HG03558 (cell line): ENCODE results near the gene TCF4.

Experiments used
- ATAC-seq: cut with Tn5 transposase; IDR thresholded peaks from one replicate; pipeline ENCODE4 v1.9.1; 2021; ENCODE audit warnings: moderate number of reproducible peaks; ENCODE audit not compliant: unreplicated experiment; ENCODE audit errors: extremely low read depth

Gene TCF4

GRCh38 chr18:55338978-55339650 is 248.9 kb downstream of the TCF4 start:
- ATAC-seq: no peak

- ATAC-seq: no peak
Measured at GRCh38 chr18:55337908-55338521, 250.0 kb downstream of the TCF4 start.

DNA sequence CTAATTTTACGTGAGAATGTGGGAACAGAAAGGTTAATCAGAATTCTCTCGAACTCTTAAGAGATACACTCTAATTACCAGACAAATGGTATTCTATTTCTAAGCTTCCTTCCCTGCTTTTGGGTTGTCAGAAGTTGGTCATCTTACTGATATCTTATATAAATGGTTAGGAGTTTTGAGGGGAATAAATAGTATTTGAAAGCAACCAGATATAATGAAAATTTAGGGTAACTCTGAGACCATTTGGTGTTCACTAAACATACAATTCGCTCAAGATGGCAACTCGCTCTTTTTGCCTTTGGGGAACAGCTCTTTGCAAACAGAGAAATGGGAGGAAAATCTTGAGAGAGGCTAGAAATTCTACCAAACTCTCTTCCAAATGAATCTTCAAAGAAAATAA is 250.9 kb downstream of the TCF4 start:
- no peak for ATAC-seq

- no peak for ATAC-seq
Measured at GRCh38 chr18:55336438-55337100, 251.4 kb downstream of the TCF4 start.

DNA sequence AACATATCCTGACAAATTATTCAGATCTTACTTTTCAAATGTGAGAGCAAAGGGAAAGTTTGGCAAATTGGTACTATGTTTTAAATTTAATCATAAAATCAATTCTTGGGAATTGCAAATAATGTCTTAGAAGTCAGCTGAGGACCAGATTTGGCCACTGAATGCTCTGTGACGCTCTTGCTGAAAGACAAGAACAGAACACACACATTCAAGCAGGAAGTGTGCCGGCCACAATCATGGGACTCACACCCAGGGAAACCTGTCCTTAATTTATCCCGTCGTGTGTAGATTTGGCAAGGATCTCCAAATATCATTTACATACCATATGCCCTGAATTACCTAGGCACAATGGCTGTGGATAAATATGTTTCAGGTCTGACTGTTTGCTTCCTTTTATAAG is 253.1 kb downstream of the TCF4 start:
- no peak for ATAC-seq

GRCh38 chr18:55331301-55331700 is 256.7 kb downstream of the TCF4 start:
- no peak for ATAC-seq

DNA sequence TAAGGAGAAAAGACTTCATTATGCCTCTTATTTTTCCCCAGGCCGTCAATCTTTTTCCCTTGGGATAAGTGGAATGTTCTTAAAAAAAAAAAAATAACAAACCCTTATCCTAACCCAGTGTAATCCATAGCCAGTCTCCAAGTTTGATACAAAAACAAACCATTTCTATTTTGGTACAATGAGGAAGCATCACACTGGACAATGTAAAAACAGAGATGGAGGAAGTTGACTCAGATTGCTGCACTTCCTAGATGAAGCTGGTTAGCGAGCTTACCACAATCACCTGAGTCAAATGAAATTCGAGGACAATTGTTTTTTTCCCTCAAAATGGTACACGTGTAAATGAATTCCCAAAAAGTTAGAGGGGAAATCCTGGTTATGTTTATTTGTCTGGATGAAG is 259.7 kb downstream of the TCF4 start:
- no peak for ATAC-seq

DNA sequence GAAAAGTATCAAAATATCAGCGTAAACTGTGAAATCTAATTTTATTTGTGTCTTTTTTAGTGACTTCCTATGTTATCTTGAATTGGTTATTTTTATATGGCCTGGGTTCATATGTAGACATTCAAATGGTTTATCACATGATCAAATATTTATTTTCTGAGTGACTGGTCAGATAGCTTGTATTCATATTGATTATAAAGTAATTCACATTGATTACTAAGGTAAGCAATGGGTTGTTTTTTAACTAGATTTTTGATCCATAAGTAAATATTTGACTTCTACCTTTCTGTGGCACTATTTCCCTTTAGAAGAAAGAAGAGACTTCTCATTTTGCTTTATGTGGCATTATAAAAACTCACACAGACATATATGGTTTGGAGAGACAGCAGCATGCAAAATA is 260.5 kb downstream of the TCF4 start:
- no peak for ATAC-seq

GRCh38 chr18:55326134-55326533 is 261.9 kb downstream of the TCF4 start:
- ATAC-seq: no peak

DNA sequence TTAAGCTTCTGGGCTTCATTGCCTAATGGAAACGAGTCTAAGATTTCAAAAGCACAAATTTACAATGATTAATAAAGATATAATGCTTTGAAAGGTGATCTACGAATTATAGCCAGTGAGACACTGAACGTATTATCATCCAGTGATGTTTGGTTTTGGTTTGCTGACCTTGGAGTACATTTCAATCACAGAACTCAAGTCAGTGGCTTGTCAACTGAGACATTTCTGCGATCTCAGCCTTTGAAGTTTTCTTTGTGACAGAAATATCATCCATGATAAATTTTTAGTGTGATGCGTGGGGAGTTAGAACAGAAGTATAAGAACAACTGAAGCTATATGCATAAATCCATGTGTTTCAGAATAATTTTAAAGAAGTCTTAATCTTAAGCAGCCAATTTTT is 263.8 kb downstream of the TCF4 start:
- no peak for ATAC-seq

GRCh38 chr18:55323051-55323994 is 264.7 kb downstream of the TCF4 start:
- no peak for ATAC-seq

GRCh38 chr18:55322178-55322735 is 265.7 kb downstream of the TCF4 start:
- ATAC-seq: peak; percentile 35

DNA sequence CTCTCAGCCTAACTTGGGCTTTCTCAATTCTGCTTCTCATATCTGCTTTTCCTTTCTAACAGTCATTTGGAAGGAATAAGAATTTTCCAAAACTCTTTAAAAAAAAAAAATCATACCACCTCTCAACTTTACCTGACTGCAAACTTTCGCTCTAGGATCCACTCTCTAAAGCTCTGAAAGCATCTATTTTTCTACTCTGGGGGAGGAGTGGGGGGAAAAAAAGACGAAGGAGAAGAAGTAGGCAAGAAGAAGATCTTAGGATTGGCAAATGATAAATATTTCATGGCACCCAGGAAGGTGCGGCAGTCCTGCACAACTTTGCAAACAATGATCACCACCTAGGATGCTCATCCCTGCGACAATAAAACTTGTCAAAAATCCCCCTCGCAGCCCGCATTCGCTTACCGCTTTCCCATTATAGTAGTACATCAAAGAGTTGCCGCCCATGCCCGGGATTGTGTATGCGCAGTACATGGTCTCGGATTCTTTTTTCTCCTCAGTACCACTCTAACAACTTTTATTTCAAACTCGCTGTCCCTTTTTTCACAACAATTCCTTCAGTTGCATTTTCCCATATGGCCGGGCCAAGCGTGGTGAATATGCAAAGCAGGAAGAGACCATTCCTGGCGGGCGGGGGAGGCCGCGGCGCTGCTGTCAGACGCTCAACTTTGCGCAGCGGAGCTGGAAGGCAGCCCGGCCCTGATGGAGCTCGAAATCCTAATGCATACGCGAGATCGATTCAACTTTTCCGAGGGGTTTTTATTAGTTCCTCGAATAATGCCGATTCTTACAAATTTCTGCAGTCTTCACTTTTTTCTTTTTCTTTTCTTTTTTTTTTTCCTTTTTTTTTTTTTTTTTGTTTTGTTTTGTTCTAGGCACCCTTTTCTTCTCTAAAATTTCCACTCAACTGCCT is 266.5 kb downstream of the TCF4 start:
- ATAC-seq: peak; percentile 37

DNA sequence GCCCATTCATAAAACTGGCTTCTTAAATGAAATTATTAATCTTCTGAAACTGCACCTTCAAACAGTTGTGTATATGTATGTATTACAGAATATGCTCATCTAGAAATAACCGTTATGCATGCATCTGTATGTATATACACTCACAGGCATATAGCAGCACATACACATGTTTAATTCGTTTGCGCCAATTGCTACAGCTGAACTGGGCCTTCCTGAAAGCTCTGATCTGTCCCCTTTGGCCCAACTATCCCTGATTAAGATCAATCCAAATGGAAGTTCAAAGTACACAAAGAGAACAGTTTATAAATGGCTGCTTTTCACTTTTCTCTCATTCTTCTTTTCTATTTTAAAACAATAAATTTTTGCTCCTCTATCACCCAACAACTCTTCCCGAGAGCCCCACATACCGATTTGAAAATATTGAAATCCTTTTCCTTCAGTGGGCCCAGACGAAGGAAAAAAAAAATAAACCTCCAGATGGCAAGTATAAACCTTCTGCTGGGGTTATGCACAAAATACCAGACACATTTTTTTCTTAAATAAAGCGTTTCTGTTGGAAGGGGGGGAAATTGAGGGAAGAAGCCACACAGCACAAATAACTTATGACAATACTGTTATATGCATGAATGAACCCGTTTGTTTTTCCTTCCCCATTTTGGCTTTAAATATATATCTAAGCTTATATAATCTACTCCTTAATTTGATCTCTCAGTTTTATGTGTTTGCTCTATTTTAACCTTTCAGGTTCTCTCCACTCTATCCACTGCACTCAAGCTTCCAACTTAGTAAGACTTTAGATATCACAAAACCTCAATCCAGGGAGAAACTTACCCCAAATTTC is 267.3 kb downstream of the TCF4 start:
- ATAC-seq: no peak

- ATAC-seq: no peak
Measured at GRCh38 chr18:55319459-55320193, 268.4 kb downstream of the TCF4 start.

DNA sequence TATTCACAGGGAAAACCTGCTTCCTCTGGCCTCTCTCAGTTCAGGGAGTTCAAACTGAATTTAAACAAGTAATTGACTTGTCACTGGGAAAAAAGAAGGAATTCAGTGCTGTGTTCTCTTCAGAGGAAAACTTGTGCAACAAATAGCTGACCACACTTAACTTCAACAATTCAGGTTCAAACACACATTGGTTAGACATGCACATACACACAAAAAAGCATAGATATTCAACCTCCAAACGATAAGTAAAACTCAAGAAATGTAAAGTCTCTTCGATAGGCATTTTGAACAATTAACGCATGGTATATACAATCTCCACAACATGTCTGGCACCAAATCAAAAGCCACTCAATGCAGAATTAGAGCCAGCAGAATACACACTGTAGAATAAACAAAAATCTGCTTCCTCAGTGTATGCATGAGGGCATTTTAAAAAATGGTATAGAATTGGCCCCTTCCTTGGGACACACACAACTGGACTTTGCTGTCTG is 269.0 kb downstream of the TCF4 start:
- ATAC-seq: no peak

DNA sequence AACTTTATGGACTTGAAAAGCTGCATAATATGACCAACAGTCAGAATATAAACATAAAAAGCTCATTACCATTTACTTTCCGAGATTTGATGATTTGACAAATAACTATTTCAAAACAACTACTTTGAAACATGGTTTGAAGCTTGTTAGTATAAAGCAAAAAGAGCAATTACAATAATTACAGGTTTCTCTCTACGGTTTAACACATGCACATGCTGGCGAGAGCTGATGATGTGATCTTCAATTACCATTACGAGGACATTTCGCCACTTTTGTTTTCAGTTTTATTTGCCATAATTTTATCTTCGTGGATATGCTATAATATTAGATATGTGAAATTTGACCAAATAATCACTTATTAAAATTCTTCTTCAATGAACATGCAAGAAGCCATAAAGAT is 270.1 kb downstream of the TCF4 start:
- ATAC-seq: no peak

GRCh38 chr18:55317324-55317723 is 270.7 kb downstream of the TCF4 start:
- no peak for ATAC-seq
